H1 (cell line): ENCODE data around the gene COL5A1. TPM values are rescaled to one million over a fixed set of nuclear protein-coding genes. Genes with fewer than 3 reads are reported as not detected.

Experiments
- CBX5 ChIP-seq: fragments of 300-800, 300-1000 bp; sonication (generic); IDR thresholded peaks from 2 replicates; pipeline ENCODE4 v1.7.1; 2016; ENCODE audit warnings: antibody characterized with exemption, low read length, low read depth
- CBX8 ChIP-seq: fragments of 300-800, 300-1000 bp; sonication (generic); IDR thresholded peaks from 2 replicates; pipeline ENCODE4 v1.7.1; 2016; ENCODE audit warnings: low read depth, low read length, borderline replicate concordance
- E2F6 ChIP-seq: IDR thresholded peaks from 2 replicates; pipeline ENCODE4 v1.6.1; 2012; ENCODE audit warnings: inconsistent platforms
- HDAC6 ChIP-seq: IDR thresholded peaks from one replicate; pipeline ENCODE4 v1.7.1; 2012; ENCODE audit warnings: low read depth, mild to moderate bottlenecking, inconsistent platforms, low read length, moderate library complexity
- POLR2AphosphoS5 ChIP-seq: IDR thresholded peaks from 2 replicates; pipeline ENCODE4 v1.6.1; 2011; ENCODE audit warnings: low read depth, low read length
- SIX5 ChIP-seq: IDR thresholded peaks from 2 replicates; pipeline ENCODE4 v1.6.1; 2011; ENCODE audit warnings: mild to moderate bottlenecking, low read depth, low read length
- polyA plus RNA-seq, 7 experiments: library from polyadenylated mRNA; depleted of rRNA in 3 of 7; stranded (reverse) in 5 of 7; unstranded in 2 of 7; fragments of >200 nt in 5 of 7; fragments of 200-250 nt in 2 of 7; gene quantifications; 1 replicate in 5 of 7; 2 replicates in 1 of 7; 4 replicates in 1 of 7; pipeline versions ENCODE4 v1.2.1 to v1.2.3, GENCODE V29; 2011 to 2013; ENCODE audit warnings: missing spikeins in 2 of 7, mixed read lengths in 2 of 7
- total RNA-seq: library from RNA; stranded (reverse); fragmentation: NEBNext Ultra II Directional; extraction: Animal tissue kit (Norgen Biotek cat#: 25700); gene quantifications from 2 replicates; pipeline ENCODE4 v1.2.1, GENCODE V29; 2021

The COL5A1 gene
- total and polyA plus RNA-seq, 2 of the 8 experiments (the other 6 are each of a cell fraction or from before 2014, with no cell fraction given), result 3.8 to 12.0 TPM

GRCh38 chr9:134661299-134661698, 19.7 kb downstream of the COL5A1 start (continued):
- TF ChIP-seq SIX5 (no peak), POLR2AphosphoS5 (no peak), CBX5 (no peak), E2F6 (no peak), CBX8 (no peak), HDAC6 (no peak)
- TF ChIP-seq, all 59 proteins: peak for 0
